Ectodermal cell (in vitro differentiated cells): ENCODE measurements around the gene PTCD1.
A peak's percentile ranks its signal among the peaks of the same experiment; 100 is the strongest.
"Not testable (repeated sequence)": the region's sequence is repeated elsewhere in the genome, so short reads cannot be mapped to it uniquely, and the experiment has no call there.

ENCODE experiments used
- H3K27ac ChIP-seq: 2 replicates; pipeline ENCODE4 v1.7.0; 2013; ENCODE audit warnings: mild to moderate bottlenecking, low read depth, low read length; ENCODE audit not compliant: insufficient read depth, poor library complexity, severe bottlenecking
- H3K27me3 ChIP-seq: 2 replicates; pipeline ENCODE4 v1.7.0; 2013; ENCODE audit warnings: mild to moderate bottlenecking, low read length; ENCODE audit not compliant: insufficient read depth, control insufficient read depth, poor library complexity, severe bottlenecking
- H3K36me3 ChIP-seq: one replicate; pipeline ENCODE4 v1.7.0; 2013; ENCODE audit warnings: low read length; ENCODE audit not compliant: control insufficient read depth, insufficient read depth
- H3K4me1 ChIP-seq: one replicate; pipeline ENCODE4 v1.7.0; 2013; ENCODE audit warnings: low read length; ENCODE audit not compliant: control insufficient read depth, insufficient read depth
- H3K4me3 ChIP-seq: 2 replicates; pipeline ENCODE4 v1.7.0; 2013; ENCODE audit warnings: low read depth, low read length, control low read depth; ENCODE audit not compliant: insufficient read depth
- H3K9me3 ChIP-seq: 2 replicates; pipeline ENCODE4 v1.7.0; 2013; ENCODE audit warnings: mild to moderate bottlenecking, low read length, moderate library complexity; ENCODE audit not compliant: control insufficient read depth
- WGBS, 2 experiments: methylation state at CpG; one replicate each; pipeline ENCODE4 v1.1.7; 2013; ENCODE audit warnings: missing lambda C conversion rate in 2 of 2; 5-methylcytosine and 5-hydroxymethylcytosine counted together

PTCD1 gene

GRCh38 chr7:99449326-99449725, 10.7 kb upstream of the PTCD1 start:
- Histone ChIP-seq H3K27me3 (no peaks in the 10 kb centered on the region), H3K27ac (no peak overlapping the region), H3K4me1 (no peaks in the 10 kb centered on the region), H3K9me3 (no peaks in the 10 kb centered on the region), H3K36me3 (peaks cover 75% of the 10 kb centered on the region), H3K4me3 (no peak overlapping the region)
- WGBS, 2 experiments = 95 to 97% methylated on average over 5 of the region's 5 CpGs

DNA sequence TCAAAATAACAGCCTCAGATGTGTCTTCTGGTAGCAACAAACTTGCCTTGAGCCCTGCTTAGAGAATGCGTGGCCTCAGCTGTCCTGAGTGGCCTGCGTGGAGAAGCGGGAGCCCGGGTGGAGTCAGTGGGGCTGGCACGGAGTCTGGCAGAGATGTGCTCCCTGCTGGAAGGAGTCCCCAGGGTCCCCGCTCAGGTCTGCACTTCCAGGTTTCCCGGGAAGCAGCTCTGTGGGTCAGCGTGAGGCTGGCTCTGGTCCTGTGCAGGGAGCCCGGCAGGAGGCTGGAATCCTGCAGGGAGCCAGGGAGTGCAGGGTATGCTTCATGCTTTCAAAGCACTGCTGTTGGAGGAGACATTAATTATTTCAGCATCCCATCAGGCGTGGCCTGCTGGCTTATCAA, 10.3 kb upstream of the PTCD1 start:
- H3K27me3 ChIP-seq = no peaks in the 10 kb centered on the region
- 92% methylated on average over 10 of the region's 10 CpGs for WGBS, 2 experiments
- H3K9me3 ChIP-seq = no peaks in the 10 kb centered on the region
- H3K27ac ChIP-seq = no peak overlapping the region
- H3K4me1 ChIP-seq = no peaks in the 10 kb centered on the region
- peaks cover 70% of the 10 kb centered on the region for H3K36me3 ChIP-seq
- no peak overlapping the region for H3K4me3 ChIP-seq

GRCh38 chr7:99447943-99448342, 9.3 kb upstream of the PTCD1 start:
- no peaks in the 10 kb centered on the region for H3K4me1 ChIP-seq
- H3K27me3 ChIP-seq = no peaks in the 10 kb centered on the region
- 94 to 96% methylated on average over 10 of the region's 10 CpGs for WGBS, 2 experiments
- no peak overlapping the region for H3K27ac ChIP-seq
- no peaks in the 10 kb centered on the region for H3K9me3 ChIP-seq
- H3K4me3 ChIP-seq = no peak overlapping the region
- peaks cover 62% of the 10 kb centered on the region for H3K36me3 ChIP-seq

- 94% methylated on average over 4 of the region's 4 CpGs for WGBS, 2 experiments
- H3K4me3 ChIP-seq = no peak overlapping the region
- H3K27me3 ChIP-seq = no peaks in the 10 kb centered on the region
- no peaks in the 10 kb centered on the region for H3K4me1 ChIP-seq
- no peak overlapping the region for H3K27ac ChIP-seq
- H3K36me3 ChIP-seq = peaks cover 62% of the 10 kb centered on the region
- no peaks in the 10 kb centered on the region for H3K9me3 ChIP-seq
Measured at GRCh38 chr7:99446096-99446495, 7.5 kb upstream of the PTCD1 start.

- Histone ChIP-seq H3K9me3 (no peaks in the 10 kb centered on the region), H3K4me1 (peaks cover 13% of the 10 kb centered on the region), H3K27ac (no peak overlapping the region), H3K27me3 (no peaks in the 10 kb centered on the region), H3K36me3 (peaks cover 18% of the 10 kb centered on the region), H3K4me3 (peak overlapping the region; percentile 91)
- WGBS, 2 experiments = 69 to 70% methylated on average over 9 of the region's 9 CpGs
Measured at GRCh38 chr7:99440195-99440594, 1.6 kb upstream of the PTCD1 start.

DNA sequence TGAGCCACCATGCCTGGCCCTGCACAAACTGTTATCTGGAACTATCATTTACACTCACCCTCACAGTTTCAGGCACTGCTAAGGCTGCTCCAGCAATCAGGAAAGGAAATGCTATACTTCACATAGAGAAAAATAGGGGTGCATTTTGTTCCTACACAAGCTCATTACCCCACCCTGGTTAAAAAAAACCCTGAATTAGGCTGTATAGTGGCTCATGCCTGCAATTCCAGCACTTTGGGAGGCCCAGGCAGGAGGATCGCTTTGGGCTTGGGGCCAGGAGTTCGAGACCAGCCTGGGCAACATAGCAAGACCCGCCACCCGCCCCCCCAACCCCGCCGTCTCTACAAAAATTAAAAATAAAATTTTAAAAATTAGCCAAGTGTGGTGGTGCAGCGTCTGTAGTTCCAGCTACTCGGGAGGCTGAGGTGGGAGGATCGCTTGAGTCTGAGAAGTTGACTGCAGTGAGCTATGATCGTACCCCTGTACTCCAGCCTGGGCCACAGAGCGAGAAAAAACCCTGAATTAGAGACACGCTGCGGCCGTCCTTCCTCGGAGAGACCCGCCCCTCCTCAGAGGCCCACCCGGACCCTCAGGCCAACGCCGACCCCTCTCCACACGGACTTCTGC, 539 bp downstream of the PTCD1 start:
- Histone ChIP-seq H3K27ac (peak overlapping the region; percentile 69), H3K4me1 (peaks cover 13% of the 10 kb centered on the region), H3K27me3 (no peaks in the 10 kb centered on the region), H3K36me3 (peaks cover 30% of the 10 kb centered on the region), H3K9me3 (no peaks in the 10 kb centered on the region), H3K4me3 (peak overlapping the region; percentile 91)
- WGBS, 2 experiments = 22 to 26% methylated on average over 18 to 20 of the region's 20 CpGs

- Histone ChIP-seq H3K36me3 (peaks cover 41% of the 10 kb centered on the region), H3K4me3 (no peak overlapping the region), H3K27me3 (no peaks in the 10 kb centered on the region), H3K27ac (no peak overlapping the region), H3K9me3 (no peaks in the 10 kb centered on the region), H3K4me1 (peaks cover 3% of the 10 kb centered on the region)
- 93 to 94% methylated on average over 9 of the region's 9 CpGs for whole genome bisulfite sequencing, 2 experiments
Measured at GRCh38 chr7:99433158-99433557, 5.4 kb downstream of the PTCD1 start.

GRCh38 chr7:99431756-99432540, 6.7 kb downstream of the PTCD1 start:
- not testable (repeated sequence) for H3K27ac ChIP-seq, H3K27me3 ChIP-seq, H3K4me1 ChIP-seq, H3K4me3 ChIP-seq, H3K9me3 ChIP-seq
- H3K36me3 ChIP-seq = peaks cover 41% of the 10 kb centered on the region
- 93 to 94% methylated on average over 13 of the region's 13 CpGs for WGBS, 2 experiments

- WGBS, 2 experiments = 96 to 98% methylated on average over 8 of the region's 8 CpGs
Measured at GRCh38 chr7:99429756-99430155, 8.8 kb downstream of the PTCD1 start.

GRCh38 chr7:99428972-99429566, 9.5 kb downstream of the PTCD1 start:
- Histone ChIP-seq H3K36me3 (peaks cover 45% of the 10 kb centered on the region), H3K4me1 (no peaks in the 10 kb centered on the region), H3K9me3 (no peaks in the 10 kb centered on the region), H3K27me3 (no peaks in the 10 kb centered on the region), H3K27ac (no peak overlapping the region), H3K4me3 (no peak overlapping the region)
- WGBS, 2 experiments = 90 to 94% methylated on average over 10 of the region's 10 CpGs

More at GRCh38 chr7:99429756-99430155, 8.8 kb downstream of the PTCD1 start:
- no peak overlapping the region for H3K4me3 ChIP-seq
- H3K4me1 ChIP-seq = no peaks in the 10 kb centered on the region
- no peaks in the 10 kb centered on the region for H3K27me3 ChIP-seq
- no peaks in the 10 kb centered on the region for H3K9me3 ChIP-seq
- H3K36me3 ChIP-seq = peaks cover 44% of the 10 kb centered on the region
- no peak overlapping the region for H3K27ac ChIP-seq
